CD4-positive, alpha-beta T cell treated with Interleukin-6 at 100 ng/mL for 8 hours (primary cell): ENCODE measurements around the gene HMX1.

Experiments
- DNase-seq: peaks from one replicate; pipeline ENCODE4 v3.0.0-alpha.2; 2020; ENCODE audit warnings: mixed read lengths, low spot score

Gene HMX1

DNA sequence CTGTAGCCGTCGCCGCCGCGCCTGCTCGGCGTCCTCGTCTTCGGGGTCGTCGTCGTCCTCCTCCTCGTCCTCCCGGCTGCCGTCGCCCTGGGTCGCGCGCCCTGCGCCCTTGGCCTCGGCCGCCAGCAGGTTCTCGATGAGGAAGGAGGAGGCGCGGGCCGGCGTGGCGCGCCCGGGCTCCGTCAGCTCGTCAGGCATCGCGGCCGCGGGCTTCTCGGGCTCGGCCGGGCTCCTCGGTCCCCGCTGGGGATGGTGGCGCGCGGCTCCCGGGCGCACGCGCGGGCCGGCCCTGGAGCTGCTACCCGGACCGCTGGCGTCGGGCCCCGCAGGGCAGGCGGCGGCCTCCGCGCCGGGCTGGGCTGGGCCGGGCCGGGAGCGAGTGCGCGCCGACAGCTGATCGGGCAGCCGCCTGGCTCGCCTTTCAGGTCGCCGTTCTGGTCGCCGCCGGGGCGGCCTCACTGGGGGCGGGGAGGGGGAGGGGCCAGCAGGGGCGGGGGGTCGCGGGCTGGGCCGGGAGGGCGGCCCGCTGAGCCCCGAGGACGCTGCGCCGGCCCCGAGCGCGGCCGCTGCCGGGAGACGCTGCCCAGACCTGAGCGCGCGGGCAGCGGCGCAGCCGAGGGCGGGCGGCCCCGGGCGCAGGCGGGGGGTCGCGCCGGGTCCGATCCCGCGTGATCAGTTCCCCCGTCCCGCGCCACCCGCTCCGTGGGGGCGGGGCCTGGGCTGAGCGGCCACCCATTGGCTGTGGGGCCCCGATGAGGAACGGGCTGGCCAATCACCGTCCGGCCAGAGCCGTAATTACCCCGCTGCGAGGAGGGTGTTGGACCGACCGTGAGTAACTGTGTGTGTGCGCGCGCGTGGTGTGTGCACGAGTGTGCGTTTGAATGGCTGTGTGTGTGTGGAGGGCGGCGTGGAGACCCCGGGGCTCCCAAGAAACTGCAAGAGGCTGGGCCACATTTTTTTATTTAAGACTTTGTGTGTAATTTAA is at the start of gene HMX1:
HMX1 (minus strand) TSS at position 423 of the 985 bp plus-strand sequence; CDS start at position 198, 225 bp downstream.
- DNase-seq = no peak

DNA sequence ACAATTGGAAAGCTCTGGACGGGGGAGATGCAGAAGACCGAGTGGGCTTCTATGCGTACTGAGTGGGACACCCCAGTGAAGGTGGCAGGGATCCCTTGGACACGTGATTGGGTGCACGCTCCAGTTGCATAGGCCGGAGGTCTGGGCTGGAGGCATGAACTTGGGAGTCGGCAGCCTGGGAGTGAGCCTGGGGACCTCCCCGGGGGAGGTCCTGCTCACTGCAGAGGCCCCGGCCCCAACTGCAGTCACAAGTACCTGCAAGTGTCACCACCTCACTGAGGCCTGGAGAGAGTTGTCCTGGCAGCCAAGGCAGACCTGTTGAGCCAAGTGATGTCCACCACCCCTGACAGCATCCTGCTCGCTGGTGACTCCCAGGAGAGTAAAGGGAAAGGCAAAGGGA is 49.3 kb upstream of the HMX1 start:
- no peak for DNase-seq

GRCh38 chr4:8920289-8920965 is 48.8 kb upstream of the HMX1 start:
- DNase-seq = no peak

- no peak for DNase-seq
These were observed 48.1 kb upstream of the HMX1 start for GRCh38 chr4:8919651-8920288.

DNA sequence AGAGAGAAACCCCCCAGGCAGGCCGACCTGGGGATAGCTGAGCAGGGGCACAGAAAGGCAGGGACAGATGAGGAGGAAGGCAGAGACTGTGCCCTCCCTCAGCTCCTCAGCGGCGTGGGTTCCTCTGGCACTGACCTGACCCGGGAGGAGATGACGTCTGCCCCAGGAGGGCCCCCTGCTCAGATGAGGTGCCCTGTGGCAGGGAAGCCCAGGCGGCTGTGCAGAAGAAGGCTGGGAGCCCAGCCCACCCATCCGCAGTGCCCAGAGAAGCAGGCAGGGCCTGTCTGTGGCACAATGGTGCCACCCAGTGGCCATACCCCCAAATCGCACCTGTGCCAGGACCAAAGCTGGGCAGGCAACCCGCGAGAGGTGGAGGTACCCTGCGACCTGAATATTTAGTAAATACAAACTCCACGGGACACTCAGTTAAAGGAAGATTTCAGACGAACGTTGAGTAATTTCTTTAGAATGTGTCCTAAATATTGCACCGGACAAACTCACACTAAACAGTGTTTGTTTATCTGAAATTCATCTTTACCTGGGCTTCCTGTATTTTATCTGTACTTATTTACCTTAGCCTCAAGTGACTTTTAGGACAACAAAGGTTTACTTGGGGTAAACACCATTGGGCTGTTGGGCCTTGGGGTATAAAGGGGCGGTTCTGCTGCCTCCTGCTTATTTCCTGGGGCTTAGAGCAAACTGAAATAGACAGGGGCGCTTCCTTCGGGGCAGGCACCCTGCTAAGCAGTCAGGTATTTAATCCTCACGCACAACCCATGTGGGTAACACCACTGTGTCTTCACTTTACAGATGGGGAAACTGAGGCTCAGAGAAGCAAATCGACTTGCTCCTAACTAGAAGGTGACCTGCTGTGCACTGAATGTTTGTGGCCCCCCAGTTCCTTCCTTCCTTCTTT is 46.5 kb upstream of the HMX1 start:
- peak; percentile 29 for DNase-seq

DNA sequence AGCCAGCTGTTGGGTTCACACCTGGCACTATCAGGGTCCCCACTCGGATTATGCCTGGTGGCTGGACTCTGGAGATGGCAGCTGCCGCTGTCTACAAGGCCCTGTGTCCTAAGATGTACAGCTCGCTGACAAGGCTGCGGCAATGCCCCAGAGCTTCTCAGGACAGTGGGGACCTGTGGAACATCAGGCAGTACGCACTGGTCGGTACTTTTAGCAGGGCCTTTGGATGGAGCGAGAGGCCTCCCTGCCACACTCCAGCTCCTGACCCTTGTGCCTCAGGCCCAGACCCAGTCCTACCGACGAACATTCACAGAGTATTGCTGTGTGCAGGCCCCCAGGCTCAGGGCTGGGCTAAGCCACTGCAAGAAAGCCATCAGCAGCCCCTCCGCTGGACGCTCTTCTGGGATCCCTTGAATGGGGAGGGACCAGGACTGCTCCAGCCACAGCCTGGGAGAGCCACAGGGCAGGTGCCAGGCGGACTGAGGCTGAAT is 45.7 kb upstream of the HMX1 start:
- no peak for DNase-seq

DNA sequence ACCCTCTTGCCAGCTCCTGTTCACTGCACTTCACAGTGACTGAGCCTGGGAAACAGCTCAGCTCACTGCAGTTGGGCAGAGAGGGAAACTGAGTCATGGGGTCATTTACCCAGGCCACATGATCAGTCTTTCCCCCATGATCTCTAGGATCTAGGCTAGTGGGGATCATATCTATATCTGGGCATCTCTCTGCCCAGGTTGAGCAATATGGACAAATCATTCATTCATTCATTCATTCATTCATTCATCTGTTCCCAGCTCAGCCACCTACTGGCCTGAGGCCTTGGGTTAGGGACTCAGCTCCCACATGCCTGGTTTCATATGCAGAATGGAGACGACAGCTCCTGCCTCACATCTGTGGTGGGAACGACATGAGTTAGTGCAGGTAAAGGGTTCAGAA is 45.3 kb upstream of the HMX1 start:
- DNase-seq = no peak

DNA sequence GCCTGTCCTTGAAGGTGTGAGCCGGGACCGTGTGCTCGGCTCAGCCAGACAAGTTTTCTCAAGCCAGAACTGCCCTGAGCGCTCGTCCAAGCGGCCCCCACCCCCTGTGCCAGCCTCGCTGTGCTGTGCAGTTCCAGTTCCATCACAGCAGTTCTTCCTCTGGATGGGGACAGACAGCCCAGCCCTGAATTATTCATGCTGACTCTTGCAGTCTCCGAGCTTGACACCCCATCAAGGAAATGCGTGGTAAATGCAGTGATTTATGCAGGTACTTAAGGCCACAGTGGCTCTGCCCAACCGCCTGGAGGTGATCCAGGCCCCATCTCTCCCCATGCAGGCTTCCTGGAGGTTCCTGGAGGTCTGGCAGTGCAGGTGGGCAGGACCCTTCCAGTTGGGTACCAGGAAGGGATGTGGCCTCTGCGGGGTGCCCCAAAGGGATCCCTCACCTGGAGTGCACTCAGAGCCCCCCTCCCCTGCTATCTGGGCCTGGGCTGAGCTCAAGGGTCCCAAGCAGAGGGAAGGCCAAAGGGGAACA is 44.8 kb upstream of the HMX1 start:
- DNase-seq = no peak

GRCh38 chr4:8915201-8916200 is 43.9 kb upstream of the HMX1 start:
- DNase-seq = no peak

DNA sequence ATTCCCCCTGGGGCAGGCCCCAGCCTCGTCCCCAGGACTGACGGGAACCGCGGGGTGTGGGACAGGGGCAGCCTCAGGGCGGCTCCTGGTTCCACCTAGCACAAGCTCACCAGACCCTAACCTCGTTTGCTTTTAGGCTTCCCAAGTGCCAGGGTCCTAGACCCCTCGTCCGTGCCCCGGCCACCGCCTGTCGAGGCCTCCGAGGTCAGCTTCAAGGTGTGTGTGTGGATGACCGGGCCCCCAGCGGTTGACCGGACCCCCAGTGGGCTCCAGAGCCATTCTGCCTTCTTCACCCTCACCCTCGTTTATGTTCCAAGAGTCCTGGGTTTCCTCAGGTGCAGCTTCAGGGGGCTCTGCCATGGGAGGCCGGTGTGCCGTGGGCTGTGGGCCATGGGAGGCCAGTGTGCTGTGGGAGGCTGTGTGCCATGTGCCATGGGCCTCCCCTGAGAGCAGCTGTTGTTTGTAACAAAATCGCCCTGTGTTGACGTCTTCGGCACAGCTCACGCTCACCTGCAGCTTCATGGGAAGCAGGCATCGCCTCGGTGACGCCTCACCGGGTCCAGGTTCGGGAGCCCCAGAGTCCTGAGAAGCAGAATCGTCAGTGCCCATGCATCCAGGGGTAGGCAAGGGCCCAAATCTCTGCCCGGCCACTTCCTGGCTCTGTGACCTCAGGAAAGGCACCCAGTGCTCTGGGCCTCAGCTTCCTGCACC is 43.0 kb upstream of the HMX1 start:
- DNase-seq = no peak

- DNase-seq = no peak
These were observed 42.3 kb upstream of the HMX1 start for GRCh38 chr4:8913858-8914460.

DNA sequence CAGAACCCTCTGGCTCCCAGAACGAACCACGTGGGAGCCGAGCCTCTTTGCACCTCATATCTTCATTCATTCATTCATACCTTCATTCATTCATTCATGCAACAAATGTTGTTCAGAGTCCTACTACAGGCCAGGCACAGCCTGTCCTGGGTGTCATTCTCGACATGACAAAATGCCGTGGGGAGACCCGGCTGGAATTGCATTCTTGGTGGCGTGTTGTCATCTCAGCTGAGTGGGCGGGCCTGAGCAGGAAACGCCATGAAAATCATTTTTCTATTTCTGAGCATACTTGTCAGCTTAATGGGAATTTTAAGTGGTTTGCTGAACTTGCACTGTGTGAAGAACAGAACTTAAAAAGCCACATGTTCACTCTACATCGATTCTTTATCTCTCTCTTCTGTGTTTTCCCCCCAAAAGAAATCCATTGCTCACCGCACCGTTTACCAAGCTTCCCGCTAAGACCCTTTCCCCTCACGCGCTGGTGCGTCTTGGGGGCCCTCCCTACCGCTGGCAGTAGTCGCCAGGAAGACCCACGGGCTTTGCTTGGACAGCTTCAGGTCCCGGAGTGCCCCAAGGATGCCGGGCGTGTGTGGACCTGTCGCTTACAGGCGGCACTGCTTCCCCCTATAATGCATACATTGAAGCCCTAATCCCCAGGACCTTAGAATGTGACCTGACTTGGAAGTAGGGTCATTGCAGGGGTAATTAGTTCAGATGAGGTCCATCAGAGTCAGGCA is 41.6 kb upstream of the HMX1 start:
- DNase-seq = no peak

DNA sequence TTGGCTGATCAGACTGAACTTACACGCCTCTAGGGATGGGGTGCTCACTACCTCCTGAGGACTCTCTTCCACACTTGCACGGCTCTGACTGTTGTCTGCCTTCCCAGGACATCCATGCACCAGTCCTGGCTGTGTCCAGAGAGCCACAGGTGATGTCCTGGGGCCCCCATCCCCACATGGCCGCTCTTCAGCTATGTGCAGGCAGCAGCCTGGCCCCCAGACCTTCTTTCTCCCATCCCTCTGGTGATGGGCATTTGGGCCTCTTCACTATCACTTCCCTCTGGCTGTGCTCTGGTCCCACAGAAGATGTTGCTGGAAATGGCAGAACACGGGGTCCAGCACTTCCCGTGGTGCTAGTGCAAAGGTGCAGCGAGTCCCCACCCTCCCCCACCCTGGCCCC is 40.9 kb upstream of the HMX1 start:
- DNase-seq = no peak

- no peak for DNase-seq
These were observed 40.4 kb upstream of the HMX1 start for GRCh38 chr4:8912089-8912455.

GRCh38 chr4:8911316-8912088 is 39.9 kb upstream of the HMX1 start:
- DNase-seq = no peak

GRCh38 chr4:8910822-8911315 is 39.2 kb upstream of the HMX1 start:
- no peak for DNase-seq
